H9 (cell line): ENCODE results near the gene PCDHGB1. TPM values are rescaled to one million over a fixed set of nuclear protein-coding genes. Genes with fewer than 3 reads are reported as not detected.

Experiments used
- DNase-seq: peaks from one replicate; pipeline ENCODE4 v3.0.0-alpha.2; 2017
- H2AFZ ChIP-seq: one replicate; pipeline ENCODE4 v1.6.1; 2013; ENCODE audit warnings: mild to moderate bottlenecking, low read length, control low read depth, moderate library complexity
- H2AK5ac ChIP-seq: 2 replicates; pipeline ENCODE4 v1.6.1; 2013; ENCODE audit warnings: low read length, control low read depth, mixed read lengths; ENCODE audit not compliant: insufficient read length
- H2BK120ac ChIP-seq: one replicate; pipeline ENCODE4 v1.6.1; 2013; ENCODE audit warnings: low read depth, mild to moderate bottlenecking, low read length, control low read depth, inconsistent platforms; ENCODE audit not compliant: poor library complexity, severe bottlenecking
- H2BK12ac ChIP-seq: 2 replicates; pipeline ENCODE4 v1.6.1; 2013; ENCODE audit warnings: low read length, control low read depth, mixed read lengths, low read depth; ENCODE audit not compliant: insufficient read length
- H2BK15ac ChIP-seq: 2 replicates; pipeline ENCODE4 v1.6.1; 2013; ENCODE audit warnings: low read depth, low read length, control low read depth
- H2BK20ac ChIP-seq: one replicate; pipeline ENCODE4 v1.6.1; 2013; ENCODE audit warnings: low read depth, mild to moderate bottlenecking, low read length, control low read depth, inconsistent platforms; ENCODE audit not compliant: poor library complexity, severe bottlenecking
- H2BK5ac ChIP-seq: 2 replicates; pipeline ENCODE4 v1.6.1; 2013; ENCODE audit warnings: low read length, control low read depth, mixed read lengths; ENCODE audit not compliant: insufficient read length
- H3K14ac ChIP-seq: 2 replicates; pipeline ENCODE4 v1.6.1; 2013; ENCODE audit warnings: low read length, control low read depth; ENCODE audit not compliant: insufficient read depth
- H3K18ac ChIP-seq: 2 replicates; pipeline ENCODE4 v1.6.1; 2013; ENCODE audit warnings: low read depth, mild to moderate bottlenecking, mixed read lengths, low read length, control low read depth; ENCODE audit not compliant: insufficient read length
- H3K23ac ChIP-seq: 2 replicates; pipeline ENCODE4 v1.6.1; 2013; ENCODE audit warnings: low read length, control low read depth, mixed read lengths, low read depth; ENCODE audit not compliant: insufficient read length
- H3K23me2 ChIP-seq: 2 replicates; pipeline ENCODE4 v1.6.1; 2013; ENCODE audit warnings: low read depth, mild to moderate bottlenecking, mixed read lengths, low read length, control low read depth; ENCODE audit not compliant: insufficient read length, poor library complexity, severe bottlenecking
- H3K27ac ChIP-seq: 2 replicates; pipeline ENCODE4 v1.5.1; 2013; ENCODE audit warnings: low read length, control low read depth, mixed read lengths, low read depth; ENCODE audit not compliant: insufficient read length
- H3K27me3 ChIP-seq: 2 replicates; pipeline ENCODE4 v1.6.1; 2013; ENCODE audit warnings: low read length, control low read depth, inconsistent platforms; ENCODE audit not compliant: insufficient read depth
- H3K4ac ChIP-seq: 2 replicates; pipeline ENCODE4 v1.6.1; 2013; ENCODE audit warnings: low read depth, mild to moderate bottlenecking, control low read depth, inconsistent platforms, low read length, moderate library complexity
- H3K4me1 ChIP-seq: 2 replicates; pipeline ENCODE4 v1.6.1; 2013; ENCODE audit warnings: low read length, control low read depth, inconsistent platforms; ENCODE audit not compliant: insufficient read depth
- H3K4me2 ChIP-seq: 2 replicates; pipeline ENCODE4 v1.6.1; 2013; ENCODE audit warnings: low read length, control low read depth, mixed read lengths; ENCODE audit not compliant: insufficient read length, insufficient read depth
- H3K56ac ChIP-seq: 2 replicates; pipeline ENCODE4 v1.6.1; 2013; ENCODE audit warnings: low read depth, mild to moderate bottlenecking, mixed read lengths, low read length, control low read depth; ENCODE audit not compliant: insufficient read length
- H3K79me1 ChIP-seq: 2 replicates; pipeline ENCODE4 v1.6.1; 2013; ENCODE audit warnings: low read depth, mild to moderate bottlenecking, moderate library complexity, low read length, control low read depth, inconsistent platforms; ENCODE audit not compliant: insufficient read depth, poor library complexity, severe bottlenecking
- H3K79me2 ChIP-seq: 2 replicates; pipeline ENCODE4 v1.6.1; 2013; ENCODE audit warnings: low read length, control low read depth, inconsistent platforms; ENCODE audit not compliant: insufficient read depth
- H3K9ac ChIP-seq: 2 replicates; pipeline ENCODE4 v1.6.1; 2013; ENCODE audit warnings: low read length, control low read depth, mixed read lengths; ENCODE audit not compliant: insufficient read length; ENCODE audit errors: extremely low read depth
- H3K9me3 ChIP-seq: one replicate; pipeline ENCODE4 v1.6.1; 2013; ENCODE audit warnings: low read depth, low read length, inconsistent platforms; ENCODE audit not compliant: control insufficient read depth
- H3T11ph ChIP-seq: one replicate; pipeline ENCODE4 v1.6.1; 2013; ENCODE audit warnings: mild to moderate bottlenecking, low read length, control low read depth, inconsistent platforms
- H4K20me1 ChIP-seq: one replicate; pipeline ENCODE4 v1.6.1; 2013; ENCODE audit not compliant: control insufficient read depth, insufficient read length, insufficient read depth
- H4K5ac ChIP-seq: 2 replicates; pipeline ENCODE4 v1.6.1; 2013; ENCODE audit warnings: low read depth, mild to moderate bottlenecking, mixed read lengths, low read length, control low read depth; ENCODE audit not compliant: insufficient read length
- H4K8ac ChIP-seq: replicated peaks from 2 replicates; pipeline ENCODE4 v1.6.1; 2013; ENCODE audit warnings: low read length, control low read depth, mixed read lengths, low read depth; ENCODE audit not compliant: insufficient read length
- H4K91ac ChIP-seq: 2 replicates; pipeline ENCODE4 v1.6.1; 2013; ENCODE audit warnings: low read depth, mild to moderate bottlenecking, moderate library complexity, mixed read lengths, low read length, control low read depth; ENCODE audit not compliant: insufficient read length
- H3K27ac Mint-ChIP-seq, 3 experiments: 2 replicates in 2 of 3; 3 replicates in 1 of 3; pipeline ENCODE4 v1.8.0; 2020 to 2021; ENCODE audit warnings: mixed read lengths in 3 of 3, mild to moderate bottlenecking in 1 of 3, moderate library complexity in 1 of 3
- H3K27me3 Mint-ChIP-seq: 2 replicates; pipeline ENCODE4 v1.8.0; 2021; ENCODE audit warnings: low read depth, mild to moderate bottlenecking, moderate library complexity, mixed read lengths
- H3K36me3 Mint-ChIP-seq, 3 experiments: 2 replicates in 2 of 3; 3 replicates in 1 of 3; pipeline ENCODE4 v1.8.0; 2020 to 2021; ENCODE audit warnings: low read depth in 3 of 3, mixed read lengths in 3 of 3; ENCODE audit not compliant: insufficient read depth in 1 of 3
- H3K4me1 Mint-ChIP-seq, 2 experiments: 2 replicates each; pipeline ENCODE4 v1.8.0; 2020; ENCODE audit warnings: mixed read lengths in 2 of 2
- H3K4me3 Mint-ChIP-seq, 2 experiments: 2 replicates in 1 of 2; 3 replicates in 1 of 2; pipeline ENCODE4 v1.8.0; 2020 to 2021; ENCODE audit warnings: mild to moderate bottlenecking in 2 of 2, mixed read lengths in 2 of 2, moderate library complexity in 1 of 2
- H3K9me3 Mint-ChIP-seq, 2 experiments: 2 replicates in 1 of 2; 3 replicates in 1 of 2; pipeline ENCODE4 v1.8.0; 2020; ENCODE audit warnings: mild to moderate bottlenecking in 2 of 2, mixed read lengths in 2 of 2, moderate library complexity in 1 of 2
- CTCF ChIP-seq: fragments of 200-600 bp; sonication (generic); conservative IDR thresholded peaks from 3 replicates; pipeline ENCODE4 v1.8.0; 2021; ENCODE audit warnings: antibody characterized with exemption, mild to moderate bottlenecking
- WGBS: extraction: QIAGEN DNeasy Blood & Tissue Kit; methylation state at CpG from one replicate; pipeline ENCODE4 v1.1.7; 2013; ENCODE audit warnings: missing lambda C conversion rate, low lambda C conversion rate, mixed read lengths; ENCODE audit not compliant: insufficient read length; ENCODE audit errors: extremely low coverage; 5-methylcytosine and 5-hydroxymethylcytosine counted together
- total RNA-seq: library from RNA; stranded (reverse); gene quantifications from 2 replicates; pipeline ENCODE4 v1.2.1, GENCODE V29; 2021

Gene PCDHGB1
- total RNA-seq, 1 experiment from 2014 or later, result 5.0 TPM

- H3K4me2 ChIP-seq, result peak within 1 kb of the TSS; percentile 100
- peak within 1 kb of the TSS; percentile 79 for H2AFZ ChIP-seq
- H4K91ac ChIP-seq, result no peak within 1 kb of the TSS
- H3K18ac ChIP-seq, result peak within 1 kb of the TSS; percentile 98
- no peaks in the 10 kb centered on the region for H4K20me1 ChIP-seq
- no peak within 1 kb of the TSS; the same call in 1 of the 2 replicates for H3K4ac ChIP-seq
- TF ChIP-seq CTCF, result peak; percentile 88
- H3K27me3 ChIP-seq, result no peaks in the 10 kb centered on the region
- H3K79me2 ChIP-seq, result peaks cover 6% of the 10 kb centered on the region; the same call in 1 of the 2 replicates
- H2AK5ac ChIP-seq, result peak within 1 kb of the TSS; percentile 88
- peak within 1 kb of the TSS; percentile 97 to 98 for H3K4me3 Mint-ChIP-seq
- H3K36me3 Mint-ChIP-seq, result peaks cover 46 to 50% (median 49%) of the 10 kb centered on the region in 3 experiments
- peak within 1 kb of the TSS; percentile 35 for H3K27ac ChIP-seq
- WGBS, result no CpG with 5 or more reads among the region's 67 CpGs
- H3K9me3 Mint-ChIP-seq, result peaks cover 39 to 73% of the 10 kb centered on the region in 2 experiments
- no peak within 1 kb of the TSS for H2BK15ac ChIP-seq
- H3K9me3 ChIP-seq, result peaks cover 22% of the 10 kb centered on the region
- peak within 1 kb of the TSS; percentile 98 for H3K9ac ChIP-seq
- H4K8ac ChIP-seq, result no peak within 1 kb of the TSS
- H4K5ac ChIP-seq, result peak within 1 kb of the TSS; percentile 81
- peaks cover 3% of the 10 kb centered on the region for H3K23me2 ChIP-seq
- H2BK20ac ChIP-seq, result no peak within 1 kb of the TSS
- no peak within 1 kb of the TSS for H2BK12ac ChIP-seq
- peak within 1 kb of the TSS; percentile 15 for H2BK5ac ChIP-seq
- no peak within 1 kb of the TSS for H3K56ac ChIP-seq
- H3K14ac ChIP-seq, result peak within 1 kb of the TSS; percentile 98
- peak within 1 kb of the TSS; percentile 99 to 100 (median 99) for H3K27ac Mint-ChIP-seq
- peak within 1 kb of the TSS; percentile 83 for H3T11ph ChIP-seq
- H3K79me1 ChIP-seq, result peaks cover 2% of the 10 kb centered on the region
- no peak within 1 kb of the TSS for H3K23ac ChIP-seq
- H2BK120ac ChIP-seq, result no peak within 1 kb of the TSS
- peaks cover 9 to 15% of the 10 kb centered on the region in 2 experiments; a peak in 3 of 4 replicates for H3K4me1 Mint-ChIP-seq
- no peaks in the 10 kb centered on the region for H3K4me1 ChIP-seq
- peak; percentile 92 for DNase-seq
- peaks cover 1% of the 10 kb centered on the region for H3K27me3 Mint-ChIP-seq
These were observed 29.4 kb upstream of the PCDHGB1 start, which contains the start of gene TAF7 for GRCh38 chr5:141320225-141321169. Gene TAF7, minus strand, starts transcription at chr5:141320784. Its CDS starts 740 bp downstream, at chr5:141320044.
